Activated T-cell treated with anti-CD3 and anti-CD28 coated beads for 1 hour (primary cell): Measurements from ENCODE around the gene BPIFA2.
A peak's percentile ranks its signal among the peaks of the same experiment; 100 is the strongest.

Experiments used
- DNase-seq: peaks from one replicate; pipeline ENCODE4 v3.0.0-alpha.2; 2020; ENCODE audit warnings: low read depth

The BPIFA2 gene

DNA sequence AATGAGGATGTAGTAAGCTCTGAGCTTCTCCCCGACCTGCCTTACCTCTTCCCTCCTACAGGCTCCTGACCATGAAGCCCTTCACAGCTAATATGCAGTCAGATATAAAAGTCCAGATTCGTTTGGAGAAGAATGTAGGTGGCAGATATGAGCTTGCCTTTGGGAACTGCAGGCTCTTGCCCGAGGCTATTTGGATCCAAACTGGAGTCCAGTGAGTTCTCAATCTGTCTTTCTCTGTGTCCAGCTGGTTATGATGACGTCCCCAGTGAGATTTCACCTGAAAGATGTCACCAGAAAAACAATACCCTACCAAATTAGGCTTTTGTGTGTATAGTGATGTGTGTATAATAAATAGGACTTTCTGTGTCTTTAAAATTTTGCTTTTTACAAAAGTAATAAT is 34.5 kb downstream of the BPIFA2 start:
- no peak for DNase-seq

DNA sequence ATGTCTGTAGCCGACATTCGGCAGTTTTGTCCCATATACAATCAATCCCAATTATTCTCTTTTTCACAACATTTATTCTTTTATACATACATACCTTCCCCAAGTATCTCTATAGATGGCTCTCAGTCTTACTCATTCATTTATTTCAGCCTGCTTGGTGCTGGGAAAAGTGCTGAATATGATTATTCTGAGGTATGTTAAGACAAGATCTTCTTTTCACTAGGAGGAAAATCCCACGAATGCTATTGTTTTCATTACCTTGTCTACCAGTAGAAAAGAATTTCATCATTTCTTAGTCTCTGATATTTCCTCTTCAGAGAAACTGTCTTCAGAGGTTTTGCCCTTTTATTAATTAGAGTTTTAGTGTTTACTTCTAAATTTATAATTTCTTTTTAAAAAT is 35.5 kb downstream of the BPIFA2 start:
- no peak for DNase-seq

DNA sequence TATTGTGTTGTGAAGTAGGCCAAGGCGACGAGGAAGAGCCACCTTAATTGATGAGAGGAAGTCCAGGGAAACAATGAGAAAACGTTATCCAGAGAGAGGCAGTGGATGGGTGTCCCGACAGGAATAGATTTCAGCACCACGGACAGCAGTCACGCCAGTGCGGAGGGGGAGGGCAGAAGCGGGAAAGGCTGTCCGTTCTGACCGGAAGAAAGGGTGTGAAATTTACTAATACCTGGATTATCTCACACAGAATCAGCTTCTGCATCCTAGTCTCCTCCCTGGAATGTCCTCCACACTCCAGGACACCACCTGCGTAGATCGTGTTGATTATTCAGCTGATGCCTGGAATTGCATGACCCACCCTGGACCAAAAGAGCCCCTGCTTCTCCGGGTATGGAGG is 41.8 kb downstream of the BPIFA2 start:
- peak; percentile 17 for DNase-seq

DNA sequence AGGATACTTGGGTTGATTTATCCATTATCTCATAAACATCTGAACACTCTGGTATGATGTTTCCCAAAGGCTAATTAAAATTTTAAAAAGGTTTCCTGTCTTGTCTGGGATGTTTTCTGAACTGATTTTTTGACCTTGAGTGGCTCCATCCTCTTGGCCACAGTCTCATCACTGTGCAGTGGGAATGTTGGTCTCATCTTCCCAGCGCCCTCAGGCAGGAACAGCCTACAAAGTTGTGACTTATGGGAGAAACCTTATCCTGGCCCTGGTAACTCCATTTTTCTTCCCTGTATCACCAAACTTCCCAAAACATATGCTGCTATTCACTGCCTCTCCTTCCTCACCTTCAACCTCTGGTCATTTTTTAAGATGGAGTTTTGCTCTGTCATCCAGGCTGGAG is 42.4 kb downstream of the BPIFA2 start:
- no peak for DNase-seq

DNA sequence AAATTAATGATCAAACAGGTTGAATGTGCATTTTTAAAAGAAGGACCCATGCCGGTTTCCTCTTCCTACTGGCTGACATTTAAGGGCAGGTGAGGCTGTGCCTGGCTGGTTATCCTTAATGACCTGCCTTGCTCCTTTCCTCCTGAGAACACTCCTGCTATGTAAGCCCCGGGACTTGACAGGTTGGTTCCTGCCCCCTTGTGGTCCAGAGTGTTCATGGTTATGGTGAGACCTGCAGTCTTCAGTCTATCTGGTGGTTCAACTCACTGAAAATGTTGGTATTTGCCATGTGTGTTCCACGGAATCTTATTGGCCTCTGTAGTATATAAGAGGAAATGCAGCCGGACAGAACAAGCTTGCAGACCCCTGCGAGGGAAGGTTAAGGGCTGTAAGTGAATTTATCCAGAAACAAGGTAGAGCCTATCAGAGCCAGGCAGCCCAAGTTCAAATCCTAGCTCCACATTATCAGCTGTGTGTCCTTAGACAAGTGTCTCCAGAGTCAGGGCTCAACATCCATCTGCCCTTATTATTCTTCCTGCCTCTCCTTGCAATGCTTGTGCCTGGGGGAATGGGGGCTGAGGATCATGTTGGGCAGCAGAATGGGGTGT is 44.0 kb downstream of the BPIFA2 start:
- peak; percentile 7 for DNase-seq

DNA sequence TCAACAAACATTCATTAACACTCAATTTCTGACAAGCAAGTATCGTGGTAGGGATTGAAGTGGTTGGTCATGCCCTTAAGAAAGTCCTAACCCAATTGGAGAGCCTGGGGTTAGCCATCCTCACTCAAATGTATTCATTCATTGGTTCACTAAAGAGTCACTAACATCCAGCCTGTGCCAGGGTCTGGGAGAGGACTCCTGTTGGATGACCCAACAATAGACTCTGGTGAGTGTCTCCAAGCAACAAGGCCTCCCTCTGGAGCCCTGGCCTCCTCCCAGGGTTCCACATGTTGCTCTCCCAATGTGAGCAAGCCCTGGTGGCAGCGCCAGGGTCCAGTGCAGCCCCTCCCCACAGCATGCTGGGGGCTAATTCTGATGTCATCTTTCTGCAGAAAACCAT is 49.1 kb downstream of the BPIFA2 start, which contains the start of gene BPIFA3:
BPIFA3 (plus strand) TSS at position 301 of the 400 bp plus-strand sequence. CDS start 185 bp downstream, outside the sequence.
- DNase-seq: no peak

DNA sequence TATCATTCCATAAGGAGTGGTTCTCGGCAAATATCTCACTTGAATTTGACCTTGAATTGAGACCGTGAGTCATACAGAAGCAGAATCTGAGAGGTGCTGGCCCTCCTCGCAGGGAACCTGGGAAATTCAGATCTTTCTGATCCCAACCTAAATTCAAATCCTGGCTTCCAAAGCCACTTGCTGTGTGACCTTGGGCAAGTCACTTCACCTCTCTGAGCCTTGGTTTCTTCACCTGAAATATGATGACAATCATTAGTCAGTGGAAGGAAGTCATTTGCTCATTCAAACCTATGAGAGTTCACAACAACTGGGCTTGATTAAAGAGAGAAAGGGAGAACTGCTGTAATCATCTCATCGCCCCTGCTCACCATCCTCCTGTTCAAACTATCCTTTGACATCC is 56.4 kb downstream of the BPIFA2 start:
- no peak for DNase-seq

DNA sequence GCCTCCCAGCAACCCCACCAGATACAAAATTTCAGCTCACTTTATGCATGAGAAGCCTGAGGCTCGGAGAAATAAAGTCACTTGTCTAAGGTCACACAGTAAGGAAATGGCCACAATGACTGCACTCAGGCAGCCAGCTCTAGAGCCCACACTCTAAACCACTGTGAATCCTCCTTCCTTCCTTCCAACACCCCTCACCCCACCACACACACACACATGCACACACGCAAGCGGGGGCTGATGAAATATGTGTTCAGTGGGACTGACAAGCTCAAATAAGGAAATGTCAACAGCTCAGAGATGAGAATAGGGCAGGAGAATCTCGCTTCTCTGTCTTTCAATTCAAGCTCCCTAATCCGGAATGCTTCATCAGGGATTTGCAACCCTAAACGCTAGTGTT is 61.9 kb downstream of the BPIFA2 start:
- no peak for DNase-seq
